Caco-2 (cell line): Measurements from ENCODE around the gene USP37. TPM values are rescaled to one million over a fixed set of nuclear protein-coding genes. Genes with fewer than 3 reads are reported as not detected.

Source experiments
- BruUV-seq: library from RNA; stranded (reverse); fragments of 400-500 nt; replicated peaks from 2 replicates; lab custom pipeline; 2021; lab: Mats Ljungman, UMichigan
- CTCF ChIA-PET: fragments of 300-600 bp; sonication (Branson Sonifier 250); formaldehyde crosslinking; loops from one replicate; lab custom pipeline; 2022; ENCODE audit warnings: antibody characterized with exemption; lab: Charles Lee
- POLR2A ChIA-PET: fragments of 300-600 bp; sonication (Branson Sonifier 250); formaldehyde crosslinking; loops from one replicate; lab custom pipeline; 2022; ENCODE audit warnings: antibody characterized with exemption; lab: Charles Lee
- DNase-seq, 2 experiments: peaks; one replicate each; pipeline versions ENCODE4 v3.0.0 to v3.0.0-alpha.2; 2020 to 2022
- H3K27me3 ChIP-seq: replicated peaks from 2 replicates; pipeline ENCODE4 v1.6.0; 2011; ENCODE audit warnings: low read length; ENCODE audit not compliant: control insufficient read depth, insufficient read depth
- H3K36me3 ChIP-seq: 2 replicates; pipeline ENCODE4 v1.5.1; 2011; ENCODE audit warnings: low read length; ENCODE audit not compliant: control insufficient read depth, insufficient read depth
- H3K4me1 ChIP-seq: fragments of 250-450 bp; sonication (Bioruptor Pico); 2 replicates; pipeline ENCODE4 v1.5.1; 2020; ENCODE audit warnings: mild to moderate bottlenecking
- H3K4me3 ChIP-seq: 2 replicates; pipeline ENCODE4 v1.5.1; 2011; ENCODE audit warnings: low read depth, mild to moderate bottlenecking, control low read depth, low read length
- H3K9me3 ChIP-seq: fragments of 250-450 bp; sonication (Bioruptor Pico); 2 replicates; pipeline ENCODE4 v1.5.1; 2020; ENCODE audit warnings: mild to moderate bottlenecking, moderate library complexity
- H3K27ac Mint-ChIP-seq: one replicate; pipeline ENCODE4 v1.8.0; 2022; ENCODE audit warnings: mixed read lengths; ENCODE audit not compliant: unreplicated experiment
- H3K27me3 Mint-ChIP-seq: one replicate; pipeline ENCODE4 v1.8.0; 2022; ENCODE audit warnings: mixed read lengths; ENCODE audit not compliant: insufficient read depth, unreplicated experiment
- H3K36me3 Mint-ChIP-seq: one replicate; pipeline ENCODE4 v1.8.0; 2022; ENCODE audit warnings: mild to moderate bottlenecking, mixed read lengths; ENCODE audit not compliant: insufficient read depth, unreplicated experiment
- H3K4me1 Mint-ChIP-seq: one replicate; pipeline ENCODE4 v1.8.0; 2022; ENCODE audit warnings: low read depth, mixed read lengths; ENCODE audit not compliant: unreplicated experiment
- H3K4me3 Mint-ChIP-seq: one replicate; pipeline ENCODE4 v1.8.0; 2022; ENCODE audit warnings: mild to moderate bottlenecking, moderate library complexity, mixed read lengths; ENCODE audit not compliant: unreplicated experiment
- H3K9me3 Mint-ChIP-seq: one replicate; pipeline ENCODE4 v1.8.0; 2022; ENCODE audit warnings: mixed read lengths; ENCODE audit not compliant: unreplicated experiment
- CTCF ChIP-seq, 2 experiments: fragments of 200-600 bp in 1 of 2; IDR thresholded peaks; 1 replicate in 1 of 2; 2 replicates in 1 of 2; pipeline versions ENCODE4 v1.5.1 to v1.8.0; 2011 to 2022; ENCODE audit warnings: antibody characterized with exemption in 1 of 2, control low read depth in 1 of 2, inconsistent platforms in 1 of 2, low read depth in 1 of 2, low read length in 1 of 2, mild to moderate bottlenecking in 1 of 2, moderate library complexity in 1 of 2; ENCODE audit not compliant: insufficient read depth in 1 of 2, severe bottlenecking in 1 of 2, unreplicated experiment in 1 of 2
- intact Hi-C: fragments of 100-400 bp; cut with micrococcal nuclease; formaldehyde crosslinking; loops from one replicate; pipeline ENCODE4 v1.10.0; 2022; ENCODE audit not compliant: unreplicated experiment
- total RNA-seq: library from RNA; stranded (reverse); gene quantifications from 2 replicates; pipeline ENCODE4 v1.2.3, GENCODE V29; 2022

The USP37 gene
- total RNA-seq, 1 experiment from 2014 or later, result 22.2 TPM

GRCh38 chr2:218505754-218506371 is 62.3 kb downstream of the USP37 start:
- no peak overlapping the region for H3K27ac Mint-ChIP-seq
- DNase-seq, result no peak
- H3K36me3 ChIP-seq, result no peaks in the 10 kb centered on the region
- intact Hi-C loops, result no loop called here
- no peaks in the 10 kb centered on the region for H3K9me3 Mint-ChIP-seq
- no peaks in the 10 kb centered on the region for H3K9me3 ChIP-seq
- TF ChIP-seq CTCF (IDR thresholded peaks at IDR 0.05; ENCODE audit: insufficient read depth in 1 of 2, low read depth in 1 of 2, low read length in 1 of 2, severe bottlenecking in 1 of 2, unreplicated experiment in 1 of 2), result no peak
- H3K4me1 Mint-ChIP-seq, result peaks cover 10% of the 10 kb centered on the region
- no TSS peak for BruUV-seq
- POLR2A ChIA-PET, result no interaction called here
- CTCF ChIA-PET, result no interaction called here
- H3K4me3 Mint-ChIP-seq, result no peak overlapping the region
- no peaks in the 10 kb centered on the region for H3K27me3 Mint-ChIP-seq
- H3K27me3 ChIP-seq, result no peaks in the 10 kb centered on the region
- no peak overlapping the region for H3K4me3 ChIP-seq
- H3K4me1 ChIP-seq, result 0 out of 2 replicates have a peak, but pooled peaks cover 4% of the 10 kb centered on the region
- peaks cover 31% of the 10 kb centered on the region for H3K36me3 Mint-ChIP-seq

- intact Hi-C loops, result no loop called here
- CTCF ChIA-PET, result interaction anchor here (0.8 kb wide), 1 partner anchor 105 kb away, joined by 4 read pairs; no protein-coding TSS in a partner anchor
- POLR2A ChIA-PET, result no interaction called here
Observed at GRCh38 chr2:218501665-218502064, 66.5 kb downstream of the USP37 start.

GRCh38 chr2:218500501-218501060 is 67.6 kb downstream of the USP37 start:
- intact Hi-C loops, result no loop called here
- TF ChIP-seq CTCF (IDR thresholded peaks at IDR 0.05; ENCODE audit: insufficient read depth in 1 of 2, low read depth in 1 of 2, low read length in 1 of 2, severe bottlenecking in 1 of 2, unreplicated experiment in 1 of 2), result no peak
- ChIA-PET POLR2A (no interaction called here), CTCF (interaction anchor here (0.5 kb wide), 1 partner anchor 267 kb away, joined by 3 read pairs; no protein-coding TSS in a partner anchor)
- Histone ChIP-seq H3K4me1 (0 out of 2 replicates have a peak, but pooled peaks cover 4% of the 10 kb centered on the region), H3K27me3 (no peaks in the 10 kb centered on the region), H3K4me3 (no peak overlapping the region), H3K36me3 (no peaks in the 10 kb centered on the region), H3K9me3 (no peaks in the 10 kb centered on the region)
- peaks cover 25% of the 10 kb centered on the region for H3K36me3 Mint-ChIP-seq
- no peak overlapping the region for H3K27ac Mint-ChIP-seq
- peaks cover 10% of the 10 kb centered on the region for H3K4me1 Mint-ChIP-seq
- H3K27me3 Mint-ChIP-seq, result no peaks in the 10 kb centered on the region
- H3K4me3 Mint-ChIP-seq, result no peak overlapping the region
- BruUV-seq, result no TSS peak
- no peaks in the 10 kb centered on the region for H3K9me3 Mint-ChIP-seq
- DNase-seq, result no peak

More at GRCh38 chr2:218501665-218502064, 66.5 kb downstream of the USP37 start:
- Mint-ChIP-seq H3K4me1 (peaks cover 10% of the 10 kb centered on the region), H3K27me3 (no peaks in the 10 kb centered on the region), H3K9me3 (no peaks in the 10 kb centered on the region), H3K27ac (peak overlapping the region; percentile 10), H3K4me3 (no peak overlapping the region), H3K36me3 (peaks cover 30% of the 10 kb centered on the region)
- no peak for TF ChIP-seq CTCF (IDR thresholded peaks at IDR 0.05; ENCODE audit: insufficient read depth in 1 of 2, low read depth in 1 of 2, low read length in 1 of 2, severe bottlenecking in 1 of 2, unreplicated experiment in 1 of 2)
- no TSS peak for BruUV-seq
- 0 out of 2 replicates have a peak, but pooled peaks cover 4% of the 10 kb centered on the region for H3K4me1 ChIP-seq
- no peaks in the 10 kb centered on the region for H3K9me3 ChIP-seq
- no peak for DNase-seq
- H3K27me3 ChIP-seq, result no peaks in the 10 kb centered on the region
- H3K36me3 ChIP-seq, result no peaks in the 10 kb centered on the region
- H3K4me3 ChIP-seq, result no peak overlapping the region
